PFSK-1 (cell line): Measurements from ENCODE around the gene OR4D2.
A peak's percentile ranks its signal among the peaks of the same experiment; 100 is the strongest.

Experiments
- FOXP2 ChIP-seq: optimal IDR thresholded peaks from 2 replicates; pipeline ENCODE3; 2011; ENCODE audit warnings: borderline replicate concordance, control low read depth, inconsistent platforms; ENCODE audit not compliant: insufficient read depth; ENCODE audit errors: extremely low read length, extremely low read depth
- POLR2AphosphoS5 ChIP-seq: IDR thresholded peaks from 2 replicates; pipeline ENCODE4 v1.6.1; 2012; ENCODE audit warnings: low read depth, mild to moderate bottlenecking, control low read depth, low read length, moderate library complexity
- REST ChIP-seq, 2 experiments: IDR thresholded peaks; 2 replicates each; pipeline versions ENCODE4 v1.6.1 to v1.8.0; 2011 to 2012; ENCODE audit warnings: low read depth in 2 of 2, low read length in 2 of 2, control low read depth in 1 of 2, inconsistent platforms in 1 of 2, mild to moderate bottlenecking in 1 of 2, moderate library complexity in 1 of 2; ENCODE audit not compliant: insufficient read depth in 1 of 2
- SIN3A ChIP-seq: IDR thresholded peaks from 2 replicates; pipeline ENCODE4 v1.6.1; 2012; ENCODE audit warnings: mild to moderate bottlenecking, low read length, moderate library complexity, borderline replicate concordance; ENCODE audit not compliant: insufficient read depth
- TAF1 ChIP-seq: IDR thresholded peaks from 2 replicates; pipeline ENCODE4 v1.6.1; 2012; ENCODE audit warnings: low read length, control low read depth, borderline replicate concordance; ENCODE audit not compliant: insufficient read depth

The OR4D2 gene

DNA sequence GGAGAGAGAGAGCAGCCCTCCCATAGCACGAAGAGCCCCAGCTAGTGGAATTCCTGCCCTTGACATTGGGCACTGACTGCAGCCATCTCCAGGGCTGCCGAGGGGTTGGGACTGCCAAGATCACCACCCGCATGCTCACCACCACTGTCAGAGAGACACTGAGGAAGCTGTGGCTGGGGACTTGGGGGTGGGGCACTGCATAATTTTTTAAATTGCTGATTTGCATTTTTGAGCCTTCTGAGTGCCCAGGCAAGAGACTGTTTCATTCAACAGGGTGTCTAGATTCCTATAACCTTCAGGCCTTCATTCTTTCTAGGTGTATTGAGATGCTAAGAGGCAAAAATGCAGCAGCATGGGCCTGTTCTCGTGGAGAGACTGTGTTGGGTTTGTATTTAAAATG lies 16.7 kb downstream of the OR4D2 start:
- no peak for TF ChIP-seq POLR2AphosphoS5
- TF ChIP-seq TAF1: no peak
- TF ChIP-seq FOXP2: no peak
- no peak for TF ChIP-seq SIN3A
- no peak for TF ChIP-seq REST (IDR thresholded peaks at IDR 0.05; ENCODE audit: insufficient read depth in 1 of 2, low read depth in 2 of 2, low read length in 2 of 2)

- TF ChIP-seq SIN3A: no peak
- TF ChIP-seq TAF1: no peak
- TF ChIP-seq REST (IDR thresholded peaks at IDR 0.05; ENCODE audit: insufficient read depth in 1 of 2, low read depth in 2 of 2, low read length in 2 of 2): no peak
- TF ChIP-seq FOXP2: peak; percentile 29
Observed at GRCh38 chr17:58184308-58184985, 17.7 kb downstream of the OR4D2 start.

DNA sequence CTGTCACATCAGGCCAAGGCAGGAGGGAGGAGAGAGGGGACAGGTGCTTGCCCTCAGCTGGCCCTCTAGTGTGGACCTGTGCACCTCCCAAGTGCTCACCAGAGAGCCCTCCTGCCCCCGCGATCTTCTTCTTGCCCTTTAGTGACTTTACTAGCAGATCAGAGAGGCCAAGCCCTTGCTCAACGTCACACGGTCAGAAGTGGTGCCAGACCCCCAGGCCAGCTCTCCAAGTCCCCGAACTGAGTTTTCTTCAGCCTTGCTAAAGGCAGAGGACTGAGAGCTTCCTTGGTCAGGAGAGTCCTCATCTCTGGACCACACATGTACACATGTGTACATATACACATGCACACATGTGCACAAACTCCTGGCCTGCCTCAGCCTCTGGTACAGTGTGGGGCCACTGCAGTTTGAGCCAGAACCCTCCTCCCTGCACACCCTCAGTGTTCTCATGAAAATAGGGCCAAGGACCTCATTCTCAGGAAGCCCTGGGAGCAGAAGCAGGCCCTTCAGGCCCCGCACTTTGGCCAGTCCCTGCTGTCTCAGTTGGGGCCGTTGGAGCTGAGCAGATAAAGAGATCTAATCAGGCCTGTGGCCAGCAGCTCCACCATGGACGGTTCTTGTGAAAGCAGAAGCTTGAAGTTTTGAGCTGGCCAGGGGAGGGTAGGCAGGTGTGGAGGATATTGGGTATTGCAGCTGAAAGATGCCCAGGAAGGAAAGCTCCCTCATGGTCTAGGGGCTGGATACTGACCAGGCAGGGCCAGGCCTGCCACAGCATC lies 18.4 kb downstream of the OR4D2 start:
- TF ChIP-seq REST (IDR thresholded peaks at IDR 0.05; ENCODE audit: insufficient read depth in 1 of 2, low read depth in 2 of 2, low read length in 2 of 2) (no peak), POLR2AphosphoS5 (no peak), TAF1 (no peak), SIN3A (no peak)

GRCh38 chr17:58186591-58186990 lies 19.8 kb downstream of the OR4D2 start:
- TF ChIP-seq SIN3A (no peak), POLR2AphosphoS5 (no peak), FOXP2 (no peak), TAF1 (no peak), REST (IDR thresholded peaks at IDR 0.05; ENCODE audit: insufficient read depth in 1 of 2, low read depth in 2 of 2, low read length in 2 of 2) (no peak)
